NCI-H226 (cell line): ENCODE results near the gene IGFBP4.
"Not testable (repeated sequence)": the region's sequence is repeated elsewhere in the genome, so short reads cannot be mapped to it uniquely, and the experiment has no call there.

Source experiments
- DNase-seq: peaks from one replicate; pipeline ENCODE4 v3.0.0-alpha.2; 2015

IGFBP4 gene

DNA sequence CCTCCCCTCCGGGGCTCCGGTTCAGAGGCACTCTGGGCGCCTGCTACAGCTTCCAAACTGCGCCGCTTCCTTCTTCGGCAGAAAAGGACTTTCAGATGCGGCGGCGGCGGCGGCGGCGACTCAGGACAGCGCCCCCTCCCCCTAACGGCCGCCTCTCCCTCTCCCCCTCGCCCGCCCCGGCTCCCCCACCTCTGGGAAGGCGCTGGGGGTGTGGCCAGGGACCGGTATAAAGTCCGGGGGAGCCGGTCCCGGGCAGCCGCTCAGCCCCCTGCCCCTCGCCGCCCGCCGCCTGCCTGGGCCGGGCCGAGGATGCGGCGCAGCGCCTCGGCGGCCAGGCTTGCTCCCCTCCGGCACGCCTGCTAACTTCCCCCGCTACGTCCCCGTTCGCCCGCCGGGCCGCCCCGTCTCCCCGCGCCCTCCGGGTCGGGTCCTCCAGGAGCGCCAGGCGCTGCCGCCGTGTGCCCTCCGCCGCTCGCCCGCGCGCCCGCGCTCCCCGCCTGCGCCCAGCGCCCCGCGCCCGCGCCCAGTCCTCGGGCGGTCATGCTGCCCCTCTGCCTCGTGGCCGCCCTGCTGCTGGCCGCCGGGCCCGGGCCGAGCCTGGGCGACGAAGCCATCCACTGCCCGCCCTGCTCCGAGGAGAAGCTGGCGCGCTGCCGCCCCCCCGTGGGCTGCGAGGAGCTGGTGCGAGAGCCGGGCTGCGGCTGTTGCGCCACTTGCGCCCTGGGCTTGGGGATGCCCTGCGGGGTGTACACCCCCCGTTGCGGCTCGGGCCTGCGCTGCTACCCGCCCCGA, at the start of gene IGFBP4:
TSS of gene IGFBP4 (plus strand) at position 255 of the 792 bp plus-strand sequence. CDS start at position 541, 286 bp downstream.
- DNase-seq, result peak; percentile 74

DNA sequence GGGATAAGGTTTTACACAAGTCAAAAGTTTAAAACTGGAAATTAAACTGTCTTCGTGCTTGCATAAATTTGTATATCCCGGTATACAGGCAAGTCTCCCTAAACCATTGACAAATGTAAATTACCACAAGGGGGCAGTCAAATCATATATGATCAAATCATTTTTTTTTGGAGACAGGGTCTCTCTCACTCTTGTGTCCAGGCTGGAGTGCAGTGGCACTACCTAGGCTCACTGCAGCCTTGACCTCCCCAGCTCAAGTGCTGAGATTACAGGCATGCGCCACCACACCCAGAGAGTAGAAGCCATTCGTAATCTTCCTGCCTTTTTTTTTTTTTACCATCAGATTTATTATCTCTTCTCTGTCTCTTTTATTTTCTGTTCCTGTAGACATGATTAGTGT, 44.1 kb upstream of the IGFBP4 start:
- DNase-seq, result no peak

DNA sequence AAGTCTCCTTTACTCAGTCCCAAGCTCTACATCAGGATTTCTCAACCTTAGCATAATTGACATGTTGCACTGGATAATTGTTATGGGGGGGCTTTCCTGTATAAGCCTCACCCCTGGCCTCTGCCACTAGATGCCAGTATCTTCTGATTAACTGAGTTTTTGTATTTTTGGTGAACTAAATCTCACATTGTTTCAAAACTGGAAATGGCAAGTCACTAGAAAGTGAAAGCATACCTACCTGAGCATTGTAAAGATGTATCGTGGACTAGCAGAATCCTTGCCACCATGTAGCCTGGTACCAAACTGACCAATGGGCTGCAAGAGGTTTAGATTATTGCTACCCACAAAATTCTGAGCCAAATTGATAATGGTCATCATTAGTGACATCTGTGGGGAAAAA, 40.6 kb upstream of the IGFBP4 start:
- no peak for DNase-seq

DNA sequence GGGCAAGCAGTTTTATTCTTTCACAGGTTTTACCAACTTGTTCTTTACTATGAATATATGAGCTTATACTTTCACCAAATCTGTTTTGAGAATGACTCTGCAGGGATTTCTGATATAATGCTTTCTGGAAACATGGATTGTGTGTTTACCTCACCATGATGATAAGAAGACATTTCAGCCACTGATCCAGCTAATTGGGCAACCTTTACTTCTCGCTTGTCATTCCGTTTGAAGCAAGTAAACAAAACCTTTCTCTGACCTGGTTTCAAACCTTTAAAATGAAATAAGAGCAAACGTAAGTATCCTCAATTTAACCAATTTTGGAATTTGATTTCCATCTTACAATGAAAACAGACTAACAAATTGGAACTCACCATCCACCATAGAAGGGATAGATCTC, 39.2 kb upstream of the IGFBP4 start:
- DNase-seq, result no peak

DNA sequence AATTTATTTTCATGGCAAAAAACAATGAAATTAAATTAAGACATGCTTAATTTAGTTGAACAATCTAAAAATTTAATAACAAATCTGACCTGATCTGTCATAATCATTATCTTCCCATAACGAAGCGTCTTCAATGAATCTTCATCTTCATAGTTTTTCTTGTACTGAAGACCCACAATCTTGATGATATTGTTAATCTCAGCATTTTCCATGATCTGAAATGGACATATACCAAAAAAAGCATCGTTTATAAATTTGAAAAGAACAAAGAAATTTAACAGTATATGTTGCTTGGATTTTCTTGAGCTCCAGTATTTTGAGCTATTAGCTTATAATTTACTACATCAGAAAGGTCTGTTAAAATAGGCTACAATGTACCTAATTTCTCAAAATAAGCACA, 35.8 kb upstream of the IGFBP4 start:
- DNase-seq, result no peak

DNA sequence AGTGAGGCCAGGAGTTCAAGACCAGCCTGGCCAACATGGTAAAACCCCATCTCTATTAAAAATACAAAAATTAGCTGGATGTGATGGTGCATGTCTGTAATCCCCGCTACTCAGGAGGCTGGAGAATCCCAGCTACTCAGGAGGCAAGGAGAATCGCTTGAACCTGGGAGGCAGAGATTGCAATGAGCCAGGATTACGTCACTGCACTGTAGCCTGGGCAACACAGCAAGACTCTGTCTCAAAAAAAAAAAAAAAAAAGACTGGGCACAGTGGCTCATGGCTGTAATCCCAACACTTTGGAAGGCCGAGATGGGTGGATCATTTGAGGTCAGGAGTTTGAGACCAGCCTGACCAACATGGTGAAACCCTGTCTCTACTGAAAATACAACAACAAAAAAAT, 33.7 kb upstream of the IGFBP4 start:
- not testable (repeated sequence) for DNase-seq

DNA sequence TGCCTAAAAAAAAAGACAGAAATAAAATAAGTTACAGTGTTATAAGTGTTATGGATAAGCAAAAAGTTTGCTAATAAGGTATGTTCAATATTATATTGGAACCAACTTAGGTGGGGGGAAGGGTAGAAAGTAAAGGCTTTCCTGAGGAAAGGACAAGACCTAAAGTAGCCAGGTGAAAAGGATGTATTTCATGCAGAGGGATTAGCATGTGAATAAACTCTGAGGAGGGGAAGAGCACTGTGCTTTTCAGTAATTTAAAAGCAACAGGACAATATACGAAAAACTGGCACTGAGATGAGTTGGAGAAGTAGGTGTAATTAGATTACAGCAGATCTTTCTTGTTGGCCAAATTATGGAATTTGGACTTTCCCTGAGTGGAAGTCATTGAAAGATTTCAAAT, 33.2 kb upstream of the IGFBP4 start:
- DNase-seq, result no peak

DNA sequence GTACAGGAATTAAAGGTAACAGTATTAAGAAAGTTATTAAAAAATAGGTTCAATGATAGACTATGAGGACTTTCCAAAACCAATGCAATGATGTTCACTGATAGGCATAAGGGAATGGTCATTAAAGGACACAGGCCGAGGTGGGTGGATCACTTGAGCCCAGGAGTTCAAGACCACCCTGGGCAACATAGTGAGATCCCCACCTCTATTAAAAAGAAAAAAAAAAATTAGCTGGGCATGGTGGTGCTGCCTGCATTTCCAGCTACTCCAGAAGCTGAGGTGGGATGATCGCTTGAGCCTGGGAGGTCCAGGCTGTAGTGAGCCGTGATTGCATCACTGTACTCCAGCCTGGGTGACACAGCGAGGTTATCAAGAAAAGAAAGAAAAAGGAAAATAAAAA, 31.4 kb upstream of the IGFBP4 start:
- DNase-seq, result no peak

DNA sequence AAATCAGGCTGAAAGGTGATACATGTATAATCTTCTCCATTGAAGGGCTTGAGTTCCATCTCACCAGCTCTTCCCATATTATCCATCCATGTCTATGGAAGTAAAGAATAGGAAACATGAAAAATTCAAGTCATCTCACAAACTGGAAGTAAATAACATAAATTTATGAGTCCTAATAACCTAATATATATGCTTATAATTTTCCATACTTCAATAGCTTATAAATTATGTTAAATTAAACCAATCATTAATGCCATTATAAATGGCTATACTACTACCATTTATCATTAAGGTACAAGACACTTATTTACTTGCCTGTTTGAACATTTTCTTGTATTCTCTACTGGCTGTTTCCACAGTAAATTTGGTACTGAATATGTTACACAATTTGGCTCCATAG, 30.4 kb upstream of the IGFBP4 start:
- DNase-seq, result no peak

DNA sequence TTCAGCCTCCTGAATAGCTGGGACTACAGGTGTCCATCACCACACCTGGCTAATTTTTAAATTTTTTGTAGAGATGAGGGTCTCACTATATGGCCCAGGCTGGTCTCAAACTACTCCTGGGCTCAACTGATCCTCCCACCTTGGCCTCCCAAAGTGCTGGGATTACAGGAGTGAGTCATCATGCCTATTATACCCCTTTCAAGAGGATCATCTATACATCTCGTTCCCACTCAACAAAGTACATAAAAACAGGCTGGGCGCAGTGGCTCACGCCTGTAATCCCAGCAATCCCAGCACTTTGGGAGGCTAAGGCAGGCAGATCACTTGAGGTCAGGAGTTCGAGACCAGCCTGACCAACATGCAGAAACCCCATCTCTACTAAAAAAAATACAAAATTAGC, 28.9 kb upstream of the IGFBP4 start:
- not testable (repeated sequence) for DNase-seq

DNA sequence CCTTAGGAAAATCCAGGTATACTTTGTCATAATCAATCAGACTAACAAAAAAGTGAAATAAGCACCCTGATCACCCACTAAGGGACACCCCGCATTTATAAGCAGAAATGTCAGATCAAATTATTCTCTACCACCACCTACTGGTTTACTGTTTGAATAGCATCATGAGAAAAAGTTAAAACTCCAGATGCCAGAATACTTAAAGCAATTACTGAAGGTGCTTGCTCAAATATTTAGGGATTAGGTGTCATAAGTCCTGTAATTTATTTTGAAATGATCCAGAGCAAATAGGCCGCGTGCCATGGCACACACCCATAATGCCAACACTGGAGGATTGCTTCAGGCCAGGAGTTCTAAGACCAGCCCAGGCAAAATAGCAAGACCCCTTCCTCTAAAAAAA, 27.9 kb upstream of the IGFBP4 start:
- DNase-seq, result peak; percentile 6

DNA sequence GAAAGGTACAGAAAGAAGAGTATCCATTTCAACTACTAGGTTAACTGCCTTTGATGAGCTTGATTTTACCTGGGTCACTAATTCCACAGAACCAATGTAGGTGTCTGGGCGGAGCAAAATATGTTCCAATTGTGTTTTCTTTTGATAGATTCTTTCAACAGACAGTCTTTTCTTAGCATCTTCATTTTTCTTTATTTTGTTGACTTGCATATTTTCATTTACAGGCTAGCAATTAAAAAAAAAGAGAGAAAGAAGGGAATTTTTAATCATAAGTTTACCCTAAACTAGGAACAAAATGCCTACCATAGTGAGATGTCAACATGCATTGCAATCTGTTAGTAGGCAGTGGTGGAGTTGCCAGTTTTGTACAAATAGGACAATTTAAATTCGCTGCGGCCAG, 26.6 kb upstream of the IGFBP4 start:
- no peak for DNase-seq

DNA sequence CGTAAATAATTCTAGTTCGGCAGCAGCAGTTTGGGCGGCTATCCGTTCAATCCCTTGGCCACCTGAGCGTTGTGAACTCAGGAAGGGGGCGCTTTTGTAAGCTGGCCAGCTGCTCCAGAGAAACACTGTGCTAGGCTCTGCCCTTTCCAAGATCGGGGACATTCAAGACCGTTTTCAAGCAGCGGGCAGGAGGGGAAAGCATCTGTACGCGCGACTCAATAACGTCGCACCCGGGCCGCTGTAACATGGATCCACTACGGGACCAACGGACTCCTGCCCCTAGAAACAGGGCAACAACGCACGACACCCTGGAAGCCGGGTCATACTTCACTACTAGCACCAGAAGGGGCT, 26.0 kb upstream of the IGFBP4 start:
- no peak for DNase-seq

DNA sequence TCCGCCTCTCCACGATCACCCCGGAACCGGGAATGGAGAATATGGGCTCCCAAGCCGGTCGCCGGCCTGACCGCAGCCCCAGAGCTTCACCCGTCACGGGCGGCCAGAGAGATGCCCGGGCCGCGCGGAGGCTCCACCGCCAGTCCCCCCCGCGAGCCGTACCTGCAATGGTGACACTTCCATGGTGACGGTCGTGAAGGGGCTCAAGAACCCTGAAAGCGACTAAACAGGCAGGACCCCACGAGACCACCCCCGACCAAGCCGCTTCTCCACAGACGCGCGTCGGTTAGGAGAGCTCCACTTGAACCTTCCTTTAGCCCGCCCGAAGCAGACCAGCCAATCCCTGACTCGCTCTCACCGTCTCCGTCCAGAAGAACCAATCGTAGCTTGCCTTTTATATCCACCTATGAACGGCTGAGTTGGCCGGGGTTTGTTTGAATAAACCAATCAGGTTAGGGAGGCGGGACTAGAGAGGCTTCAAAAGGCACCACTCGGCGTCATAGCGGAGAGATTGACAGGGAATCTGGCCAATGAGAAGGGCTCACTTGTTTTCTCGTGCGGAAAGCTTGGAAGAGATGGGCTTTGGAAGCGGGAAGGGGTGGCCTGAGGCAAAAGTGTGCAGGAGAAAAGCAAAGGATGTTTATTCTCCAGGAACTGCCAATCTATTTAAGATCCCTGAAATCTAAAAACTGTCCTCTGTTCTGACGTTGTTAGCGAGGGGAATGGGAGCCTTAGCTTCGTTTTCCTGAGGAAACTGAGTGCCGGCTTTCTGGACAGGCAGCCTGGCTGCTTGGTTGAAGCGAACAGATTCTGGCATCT, 25.4 kb upstream of the IGFBP4 start, which contains the start of gene TOP2A:
TSS of gene TOP2A (minus strand) at position 288 of the 819 bp plus-strand sequence. CDS start at position 183, 105 bp downstream.
- peak; percentile 99 for DNase-seq

DNA sequence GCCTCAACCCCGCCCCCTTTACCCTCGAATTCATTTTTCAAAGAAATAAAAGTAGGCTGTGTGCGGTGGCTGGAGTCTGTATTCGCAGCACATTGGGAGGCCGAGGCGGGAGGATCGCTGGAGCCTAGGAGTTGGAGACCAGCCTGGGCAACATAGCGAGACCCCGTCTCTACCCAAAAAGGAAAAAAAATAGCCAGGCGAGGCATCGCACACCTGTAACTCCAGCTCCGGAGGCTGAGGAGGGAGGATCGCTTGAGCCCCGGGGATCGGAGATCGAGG, 24.9 kb upstream of the IGFBP4 start:
- no peak for DNase-seq

DNA sequence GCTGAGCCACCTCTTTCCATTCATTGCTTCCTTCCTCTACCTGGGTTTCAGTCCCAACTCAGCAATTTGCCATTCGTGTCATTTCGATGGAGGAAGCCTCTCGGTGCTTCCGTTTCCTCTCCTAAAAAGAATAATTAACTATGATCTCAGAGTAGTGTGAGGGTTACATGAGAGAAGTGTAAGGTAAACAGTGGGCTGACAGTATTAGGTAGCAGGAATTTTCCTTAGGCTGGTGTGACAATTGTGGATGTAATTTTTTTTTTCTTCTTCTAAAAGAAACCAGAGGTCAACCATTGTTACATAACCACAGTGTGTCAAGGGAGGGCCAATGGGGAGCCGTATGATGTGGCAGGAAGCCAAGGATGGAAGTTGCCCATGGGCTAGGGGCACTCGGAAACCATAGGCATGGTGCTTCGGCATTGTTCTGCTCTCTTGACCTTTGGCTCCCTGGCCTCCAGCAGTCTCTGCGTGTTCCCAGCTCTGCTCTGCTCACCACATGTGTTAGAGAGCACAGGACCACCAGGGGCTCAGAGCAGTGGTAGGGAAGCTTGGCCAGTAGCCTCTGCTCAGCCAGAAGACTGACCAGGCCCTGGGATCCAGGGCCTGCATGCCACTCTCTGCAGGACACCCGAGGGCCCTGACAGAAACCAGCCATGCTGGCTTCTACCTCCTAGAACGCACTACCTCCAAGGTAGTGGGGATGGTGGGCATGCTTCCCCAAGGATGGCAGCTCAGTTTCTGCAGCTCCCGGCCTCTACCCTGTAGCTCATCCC, 23.5 kb upstream of the IGFBP4 start:
- no peak for DNase-seq

DNA sequence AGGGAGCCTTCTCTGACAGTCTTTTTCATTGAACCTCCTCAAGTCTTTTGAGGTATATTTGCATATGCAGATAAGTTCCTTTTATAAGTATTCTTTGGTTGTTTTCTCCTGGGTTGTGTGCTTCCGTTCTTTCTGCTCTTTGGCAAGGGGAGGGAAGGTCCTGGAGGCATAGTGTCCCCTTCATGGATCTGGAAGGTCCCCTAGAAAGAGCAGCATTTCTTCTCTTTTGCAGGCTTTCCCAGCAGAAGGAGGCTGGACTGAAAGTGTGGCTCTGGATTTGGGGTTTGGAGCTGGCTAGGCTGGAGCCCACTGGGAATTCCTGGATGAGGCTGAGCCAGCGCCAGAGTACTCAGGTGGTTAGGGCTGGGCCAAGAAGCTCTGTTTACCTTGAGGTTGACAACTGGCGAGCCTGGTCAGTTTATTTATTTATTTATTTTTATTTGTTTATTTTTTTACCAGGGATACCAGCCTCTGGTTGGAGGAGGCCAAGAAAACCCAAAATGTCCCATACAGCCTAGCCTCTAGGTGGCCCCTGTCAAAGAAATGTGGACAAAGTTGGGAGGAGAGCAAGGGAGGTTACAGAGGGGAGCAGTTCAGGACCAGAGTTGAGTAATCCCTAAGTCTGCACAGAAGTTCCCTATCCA, 20.1 kb upstream of the IGFBP4 start:
- no peak for DNase-seq

DNA sequence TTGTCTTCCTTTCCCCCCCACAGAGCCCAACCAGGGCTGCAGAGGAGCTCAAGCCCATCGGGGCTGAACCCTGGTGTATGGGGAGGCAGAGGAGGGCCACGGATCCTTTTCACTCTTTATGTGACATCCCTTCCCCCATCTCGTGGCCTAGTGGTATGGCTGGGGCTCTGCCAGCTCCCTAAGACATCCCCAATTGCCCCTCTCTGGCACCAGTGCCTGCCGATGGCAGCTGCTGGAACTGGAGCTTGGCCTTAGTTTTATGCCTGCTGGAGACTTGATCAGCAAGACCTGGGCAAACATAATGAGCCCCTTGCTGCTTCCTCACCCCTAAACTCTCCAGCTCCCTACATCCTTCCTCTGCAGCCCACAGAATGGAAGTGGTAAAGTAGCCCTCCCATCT, 17.5 kb upstream of the IGFBP4 start:
- no peak for DNase-seq

DNA sequence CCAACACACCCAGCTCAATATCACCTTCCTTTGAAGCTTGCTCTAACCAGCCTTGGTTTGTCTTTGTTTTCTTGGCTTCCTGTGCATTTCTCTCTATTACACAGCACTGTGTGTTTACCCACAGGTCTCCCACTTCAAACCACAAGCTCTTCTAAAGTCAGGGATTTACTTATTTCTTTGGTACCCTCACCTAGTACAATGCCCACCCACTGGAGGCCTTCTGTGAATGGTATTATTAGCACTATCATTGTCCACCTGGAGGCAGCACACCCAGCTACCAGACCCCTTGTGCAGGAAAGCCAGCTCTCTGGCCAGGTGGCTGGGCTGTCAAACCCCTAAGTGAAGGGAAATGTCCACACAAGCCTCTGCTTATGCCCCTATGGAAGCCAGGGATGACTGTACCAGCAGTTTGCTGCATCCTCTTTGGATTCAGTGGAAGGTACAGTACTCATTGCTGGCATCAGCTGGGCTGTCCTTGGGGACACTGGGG, 16.2 kb upstream of the IGFBP4 start:
- DNase-seq, result no peak

DNA sequence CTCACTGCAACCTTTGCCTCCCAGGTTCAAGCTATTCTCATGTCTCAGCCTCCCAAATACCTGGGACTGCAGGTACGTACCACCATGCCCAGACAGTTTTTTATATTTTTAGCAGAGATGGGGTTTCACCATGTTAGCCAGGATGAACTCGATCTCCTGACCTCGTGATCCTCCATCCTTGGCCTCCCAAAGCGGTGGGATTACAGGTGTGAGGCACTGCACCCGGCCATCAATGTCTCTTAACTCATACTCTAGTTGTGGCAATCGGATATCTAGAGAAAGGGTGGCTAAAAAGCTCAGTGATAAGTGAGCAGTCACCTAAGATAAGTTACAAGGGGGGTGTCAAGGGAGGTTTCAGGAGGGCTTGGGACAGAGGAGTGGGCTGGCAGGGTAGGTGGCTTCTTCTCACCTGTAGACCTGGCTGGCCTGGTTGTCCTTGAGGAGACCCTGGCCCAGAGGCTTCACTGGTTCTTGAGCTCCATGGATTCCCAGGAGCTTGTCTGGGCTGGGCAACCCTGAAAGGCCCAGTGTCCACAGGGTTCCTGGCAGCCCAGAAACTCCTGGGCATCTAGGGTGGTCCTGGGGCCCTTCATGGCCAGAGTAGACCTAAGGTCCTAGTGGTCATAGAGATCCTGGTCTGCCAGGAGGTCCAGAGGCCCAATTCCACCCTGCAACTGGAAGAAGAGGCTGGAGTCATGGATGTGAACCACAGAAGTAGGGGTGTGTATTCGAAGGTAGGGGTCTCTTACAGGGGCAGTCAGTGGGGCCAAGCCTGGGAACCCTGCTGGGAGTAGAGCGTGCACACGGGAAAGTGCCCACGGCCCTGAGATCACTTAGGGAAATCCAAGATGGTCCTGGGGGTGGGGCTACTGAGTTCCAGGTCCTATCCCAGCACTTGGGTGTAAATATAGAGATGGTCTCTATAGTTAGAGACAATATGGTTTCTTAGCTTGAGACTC, 12.7 kb upstream of the IGFBP4 start:
- DNase-seq, result no peak

DNA sequence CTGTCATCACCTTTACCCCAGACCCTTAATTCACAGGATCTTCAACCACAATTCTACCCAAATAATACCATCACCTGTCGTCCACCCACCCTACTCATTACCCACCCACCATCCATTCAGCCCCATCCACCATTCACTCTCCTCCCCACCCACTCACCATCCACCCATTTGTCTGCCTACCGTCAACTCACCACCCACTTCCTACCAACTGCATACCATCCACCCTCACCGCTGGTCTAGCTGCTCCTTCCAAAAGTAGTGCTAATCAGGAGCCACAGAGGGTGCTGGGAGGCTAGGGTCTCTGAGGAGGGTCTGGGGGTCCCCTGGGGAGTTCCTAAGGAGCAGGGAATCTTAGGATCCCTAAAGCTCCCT, 12.0 kb upstream of the IGFBP4 start:
- no peak for DNase-seq
